Cerebellar cortex (tissue), 1 donor: Measurements from ENCODE around the gene LGMN.

ENCODE experiments used
- DNase-seq: peaks from one replicate; pipeline ENCODE4 v3.0.0-alpha.2; 2015; ENCODE audit warnings: low spot score

Gene LGMN

DNA sequence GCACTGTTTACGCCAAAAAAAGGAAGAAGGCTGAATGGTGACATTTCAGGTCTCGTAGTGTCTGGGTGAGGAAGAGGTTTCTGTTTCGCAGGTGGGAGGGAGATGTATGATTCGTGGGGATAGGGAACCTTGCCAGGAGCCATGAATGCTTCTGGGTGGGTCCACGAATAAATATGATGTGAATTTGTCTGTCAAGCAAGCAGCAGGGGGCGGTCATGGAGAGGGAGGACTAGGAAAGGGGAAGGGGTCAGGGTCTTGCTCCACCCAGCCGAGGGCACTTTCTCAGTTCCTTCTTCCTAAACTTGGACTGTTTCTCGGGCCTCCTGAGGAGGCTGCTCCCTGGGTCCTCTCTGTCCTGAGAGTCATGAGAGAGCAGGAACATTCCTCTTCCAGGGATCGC, 72.5 kb downstream of the LGMN start:
- DNase-seq: no peak

- DNase-seq: no peak
These were observed 73.0 kb downstream of the LGMN start for GRCh38 chr14:92675421-92675820.

DNA sequence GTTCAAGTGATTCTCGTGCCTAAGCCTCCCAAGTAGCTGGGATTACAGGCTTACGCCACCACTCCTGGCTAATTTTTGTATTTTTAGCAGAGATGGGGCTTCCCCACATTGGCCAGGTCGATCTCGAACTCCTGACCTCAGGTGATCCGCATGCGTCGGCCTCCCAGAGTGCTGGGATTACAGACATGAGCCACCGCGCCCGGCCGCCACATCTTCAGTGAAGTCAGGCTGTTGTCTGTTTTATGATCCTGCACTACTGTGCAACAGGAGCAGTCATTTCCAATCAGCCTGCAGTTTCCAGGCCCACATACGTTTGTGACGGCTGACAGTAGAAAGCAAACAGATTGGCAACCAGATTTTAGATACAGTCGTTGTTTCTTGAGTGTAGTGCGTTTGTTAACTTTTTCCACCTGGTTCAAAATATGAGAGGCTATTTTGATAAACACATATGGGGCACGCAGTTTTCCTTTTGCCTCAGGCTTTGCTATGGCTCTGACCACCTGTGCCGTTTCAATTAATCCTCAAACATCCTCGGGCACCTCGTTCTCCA, 74.8 kb downstream of the LGMN start:
- DNase-seq: no peak

DNA sequence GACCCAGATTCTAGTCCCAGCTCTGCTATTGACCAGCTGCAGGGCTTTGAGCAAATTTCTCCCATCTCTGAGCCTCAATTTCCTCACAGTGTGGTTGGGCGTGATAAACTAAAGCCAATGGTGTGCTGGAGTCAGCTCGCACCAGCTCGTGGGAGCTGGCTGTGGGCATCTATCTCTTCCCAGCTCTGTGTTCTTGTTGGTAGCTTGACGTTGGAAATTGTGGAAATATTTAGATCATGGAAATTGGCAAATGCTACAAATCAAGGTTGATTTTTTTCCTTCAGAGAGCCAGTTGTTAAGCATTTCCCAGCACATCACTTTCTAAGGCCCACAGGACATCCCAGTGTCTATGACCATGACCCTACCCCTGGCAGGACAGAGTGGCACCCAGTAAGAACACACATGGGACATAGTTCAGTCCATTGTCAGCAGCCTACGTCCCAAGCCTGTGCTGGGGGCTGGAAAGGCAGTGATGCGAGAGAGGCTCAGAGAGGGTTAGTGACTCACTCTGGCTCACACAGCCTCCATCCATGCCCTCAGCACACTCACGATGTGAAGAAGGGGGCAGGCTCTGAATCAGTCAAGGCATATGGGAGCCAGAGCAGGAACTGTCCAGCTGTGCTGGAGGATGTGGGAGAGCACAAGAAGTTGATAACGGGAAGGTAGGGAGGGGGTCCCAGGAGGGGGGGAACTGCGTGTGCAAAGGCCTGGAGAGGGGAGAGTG, 77.6 kb downstream of the LGMN start:
- DNase-seq: no peak

- DNase-seq: no peak
These were observed 78.3 kb downstream of the LGMN start for GRCh38 chr14:92670160-92670559.

GRCh38 chr14:92668276-92668973, 80.0 kb downstream of the LGMN start:
- no peak for DNase-seq

- DNase-seq: no peak
These were observed 82.2 kb downstream of the LGMN start for GRCh38 chr14:92666251-92666650.

DNA sequence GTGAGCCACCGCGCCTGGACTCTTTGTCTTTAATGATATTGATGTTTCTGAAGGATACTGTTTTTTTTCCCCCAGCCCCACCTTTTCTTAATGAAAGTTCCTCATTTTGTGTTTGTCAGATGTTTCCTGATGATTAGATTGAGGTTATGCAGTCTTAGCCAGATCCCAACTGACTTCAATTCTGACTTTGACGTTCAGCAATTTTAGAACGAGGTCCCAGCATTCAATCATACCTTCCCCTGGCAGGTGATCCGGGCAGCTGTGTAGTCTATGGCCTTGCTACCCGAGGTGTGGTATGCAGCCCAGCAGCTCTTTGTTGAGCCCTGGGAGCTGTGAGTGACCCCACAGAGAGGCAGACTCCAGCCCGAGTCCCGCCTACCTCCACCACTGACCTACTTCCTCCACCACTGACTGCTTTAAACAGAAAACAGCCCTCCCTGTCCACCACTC, 82.7 kb downstream of the LGMN start:
- DNase-seq: no peak

DNA sequence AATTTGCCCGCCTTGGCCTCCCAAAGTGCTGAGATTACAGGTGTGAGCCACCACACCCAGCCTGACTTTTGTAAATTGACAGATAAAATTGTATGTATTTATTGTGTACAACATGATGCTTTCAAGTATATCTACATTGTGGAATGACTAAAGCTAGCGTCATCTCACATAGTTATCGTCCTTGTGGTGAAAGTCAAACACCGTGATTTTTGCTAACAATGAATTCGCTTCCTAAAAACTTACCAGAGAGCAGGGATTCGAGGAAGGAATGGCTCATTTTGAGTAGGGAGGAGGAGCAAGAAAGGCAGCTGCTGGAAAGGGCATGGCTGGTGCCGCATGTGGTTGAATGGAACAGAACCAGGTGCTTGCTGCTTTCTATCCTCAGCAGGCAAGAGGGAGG, 85.4 kb downstream of the LGMN start:
- DNase-seq: no peak

GRCh38 chr14:92660571-92660970, 87.9 kb downstream of the LGMN start:
- DNase-seq: no peak

DNA sequence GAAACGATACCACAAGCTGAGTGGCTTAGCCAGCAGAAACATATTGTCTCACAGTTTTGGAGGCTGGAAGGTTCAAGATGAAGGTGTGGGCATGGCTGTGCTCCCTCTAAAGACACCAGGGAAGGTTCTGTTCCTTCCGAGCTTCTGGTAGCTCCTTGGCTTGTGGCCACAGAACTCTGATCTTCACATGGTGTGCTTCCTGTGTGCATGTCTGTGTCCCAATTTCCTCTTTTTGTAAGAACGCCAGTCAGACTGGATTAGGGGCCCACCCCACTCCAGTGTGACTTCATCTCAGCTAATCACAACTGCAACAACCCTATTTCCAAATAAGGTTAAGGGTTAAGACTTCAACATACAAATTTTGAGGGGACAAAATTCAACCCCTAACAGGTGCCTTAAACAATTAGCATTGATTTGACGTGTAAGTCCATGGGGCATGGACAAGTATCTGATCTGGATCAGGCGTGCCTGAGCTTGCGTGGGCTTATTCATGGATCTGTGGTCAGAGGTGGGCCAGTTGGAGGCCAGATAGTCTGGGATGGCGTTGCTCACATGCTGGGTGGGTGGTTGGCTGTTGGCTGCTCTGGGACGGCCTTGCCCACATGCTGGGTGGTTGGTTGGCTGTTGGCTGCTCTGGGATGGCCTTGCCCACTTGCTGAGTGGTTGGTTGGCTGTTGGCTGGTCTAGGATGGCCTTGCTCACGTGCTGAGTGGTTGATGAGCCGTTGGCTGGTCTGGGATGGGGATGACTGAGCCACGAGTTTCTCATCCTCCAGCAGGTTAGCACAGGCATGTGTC, 88.5 kb downstream of the LGMN start:
- DNase-seq: no peak

DNA sequence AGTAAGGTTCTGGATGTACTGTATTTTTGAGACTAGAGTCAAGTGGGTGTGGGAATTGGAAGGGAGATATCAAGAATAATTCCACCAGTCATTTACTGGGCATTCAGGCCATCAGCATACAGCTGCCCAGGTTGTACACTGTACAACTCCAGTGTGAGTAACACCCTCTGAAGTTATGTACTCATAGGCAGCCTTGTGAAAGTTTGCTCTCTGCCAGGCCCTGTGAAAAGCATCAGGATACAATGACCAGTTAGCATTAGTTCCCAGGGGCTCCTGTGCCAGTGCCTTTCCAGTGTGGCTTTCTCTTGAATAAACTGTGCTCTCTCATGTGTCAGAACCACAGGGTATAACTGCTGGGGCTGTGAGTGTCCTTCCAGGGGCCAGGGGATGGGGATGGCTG, 89.7 kb downstream of the LGMN start:
- no peak for DNase-seq

GRCh38 chr14:92658160-92658559, 90.3 kb downstream of the LGMN start:
- no peak for DNase-seq

GRCh38 chr14:92657457-92658142, 90.8 kb downstream of the LGMN start:
- no peak for DNase-seq

DNA sequence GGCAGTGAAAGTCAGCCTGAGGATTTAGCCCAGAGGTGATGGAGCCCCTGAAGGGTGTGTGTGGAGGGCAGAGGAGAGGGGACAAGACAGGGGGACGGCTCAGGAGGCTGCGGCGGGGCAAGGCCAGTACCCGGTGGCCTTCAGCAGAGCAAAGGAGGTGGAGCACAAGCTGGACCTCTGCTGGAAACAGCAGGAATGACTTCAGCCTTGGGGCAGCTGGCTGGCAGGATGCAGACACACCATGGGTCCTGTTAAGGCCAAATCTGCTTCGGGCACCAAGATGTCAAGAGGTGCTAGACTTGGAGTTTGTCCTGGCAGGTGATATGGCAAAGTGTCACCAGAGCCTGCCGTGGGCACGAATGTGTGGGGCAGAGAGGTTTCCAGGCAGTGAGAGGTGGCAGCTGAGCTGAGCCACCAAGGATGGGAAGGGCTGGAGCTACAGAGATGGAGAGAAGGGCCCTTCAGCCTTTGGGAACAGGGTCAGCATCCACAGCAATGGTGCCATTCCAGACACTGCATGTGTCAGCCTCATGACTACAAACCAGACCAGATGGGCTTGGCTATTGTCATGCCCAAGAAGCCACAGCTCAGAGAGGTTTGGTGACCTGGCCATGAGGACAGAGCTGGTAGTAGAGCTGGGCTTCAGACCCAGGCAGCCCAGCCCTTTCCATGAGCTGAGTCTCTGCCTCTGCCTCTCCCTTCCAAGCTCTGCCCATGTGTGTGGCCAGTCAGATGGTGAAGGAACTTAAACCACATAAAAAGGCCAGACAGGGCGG, 91.9 kb downstream of the LGMN start:
- no peak for DNase-seq

DNA sequence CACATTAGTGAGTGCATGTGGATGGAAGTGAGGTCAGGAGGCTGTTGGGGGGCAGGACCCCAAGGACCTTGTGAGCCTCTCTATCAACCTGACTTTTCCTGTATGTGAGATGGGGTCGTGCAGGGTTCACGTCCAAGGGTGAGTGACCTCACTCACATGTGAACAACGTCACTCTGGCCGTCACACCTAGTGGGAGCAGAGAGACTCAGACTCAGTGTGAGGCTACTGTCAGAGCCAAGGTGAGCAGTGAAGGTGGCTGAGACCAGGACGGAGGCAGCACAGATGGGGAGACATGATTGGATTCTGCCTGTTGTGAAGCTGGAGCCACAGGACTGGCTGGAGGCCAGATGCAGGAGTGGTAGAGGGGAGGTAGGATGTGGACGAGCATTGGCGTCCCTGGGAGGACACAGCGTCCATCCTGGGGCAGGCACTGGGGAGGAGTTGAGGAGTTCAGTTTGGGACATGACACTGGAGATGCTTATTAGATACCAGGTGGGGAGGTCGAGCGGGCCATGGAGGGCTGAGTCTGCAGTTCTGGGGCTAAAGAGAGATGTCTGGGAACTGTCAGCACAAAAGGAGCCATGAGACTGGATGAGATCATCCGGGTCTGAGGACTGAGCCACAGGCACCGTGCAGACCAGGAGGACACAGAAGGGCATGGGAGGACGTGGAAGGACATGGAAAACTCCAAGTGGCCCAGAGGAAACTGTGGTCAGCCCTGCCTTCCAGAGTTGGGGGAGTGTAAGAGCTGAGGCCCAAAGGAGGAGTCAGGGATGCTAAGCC, 92.8 kb downstream of the LGMN start:
- DNase-seq: no peak

- no peak for DNase-seq
These were observed 94.1 kb downstream of the LGMN start for GRCh38 chr14:92654239-92654901.
